AG04450 (cell line): ENCODE results near the gene LIF. TPM values are rescaled to one million over a fixed set of nuclear protein-coding genes. Genes with fewer than 3 reads are reported as not detected.
A peak's percentile ranks its signal among the peaks of the same experiment; 100 is the strongest.
"Not testable (repeated sequence)": the region's sequence is repeated elsewhere in the genome, so short reads cannot be mapped to it uniquely, and the experiment has no call there.

ENCODE experiments used
- CTCF ChIA-PET: fragments of 300-600, 350-600 bp; formaldehyde crosslinking; extraction: SDS; loops from one replicate; lab custom pipeline; 2022; ENCODE audit warnings: antibody characterized with exemption, inconsistent platforms; lab: Charles Lee
- POLR2A ChIA-PET: fragments of 350-600 bp; formaldehyde crosslinking; extraction: SDS; loops from one replicate; lab custom pipeline; 2021; ENCODE audit warnings: antibody characterized with exemption, inconsistent platforms; lab: Yijun Ruan, JAX
- DNase-seq: peaks from one replicate; pipeline ENCODE4 v3.0.0-alpha.2; 2011; ENCODE audit warnings: low read depth, low spot score
- H3K27ac ChIP-seq: one replicate; pipeline ENCODE4 v1.5.1; 2012; ENCODE audit warnings: low read depth, low read length, control low read depth
- H3K27me3 ChIP-seq: one replicate; pipeline ENCODE4 v1.6.0; 2012; ENCODE audit warnings: low read length; ENCODE audit not compliant: control insufficient read depth, insufficient read depth
- H3K4me3 ChIP-seq: 2 replicates; pipeline ENCODE4 v1.5.1; 2011; ENCODE audit warnings: mild to moderate bottlenecking, low read depth, low read length, control low read depth
- H3K9me3 ChIP-seq: 2 replicates; pipeline ENCODE4 v1.5.1; 2012; ENCODE audit warnings: low read length; ENCODE audit not compliant: control insufficient read depth, insufficient read depth
- polyA plus RNA-seq: library from polyadenylated mRNA; depleted of rRNA; stranded (reverse); fragments of >200 nt; gene quantifications from 2 replicates; pipeline ENCODE4 v1.2.3, GENCODE V29; 2011
- TF ChIP-seq, protein P1 (sequence below): IDR thresholded peaks from 2 replicates; pipeline ENCODE4 v1.5.1; 2011; ENCODE audit warnings: low read depth, low read length, control low read depth, inconsistent platforms

The LIF gene
- polyA plus RNA-seq, 1 experiment = 53.9 TPM

DNA sequence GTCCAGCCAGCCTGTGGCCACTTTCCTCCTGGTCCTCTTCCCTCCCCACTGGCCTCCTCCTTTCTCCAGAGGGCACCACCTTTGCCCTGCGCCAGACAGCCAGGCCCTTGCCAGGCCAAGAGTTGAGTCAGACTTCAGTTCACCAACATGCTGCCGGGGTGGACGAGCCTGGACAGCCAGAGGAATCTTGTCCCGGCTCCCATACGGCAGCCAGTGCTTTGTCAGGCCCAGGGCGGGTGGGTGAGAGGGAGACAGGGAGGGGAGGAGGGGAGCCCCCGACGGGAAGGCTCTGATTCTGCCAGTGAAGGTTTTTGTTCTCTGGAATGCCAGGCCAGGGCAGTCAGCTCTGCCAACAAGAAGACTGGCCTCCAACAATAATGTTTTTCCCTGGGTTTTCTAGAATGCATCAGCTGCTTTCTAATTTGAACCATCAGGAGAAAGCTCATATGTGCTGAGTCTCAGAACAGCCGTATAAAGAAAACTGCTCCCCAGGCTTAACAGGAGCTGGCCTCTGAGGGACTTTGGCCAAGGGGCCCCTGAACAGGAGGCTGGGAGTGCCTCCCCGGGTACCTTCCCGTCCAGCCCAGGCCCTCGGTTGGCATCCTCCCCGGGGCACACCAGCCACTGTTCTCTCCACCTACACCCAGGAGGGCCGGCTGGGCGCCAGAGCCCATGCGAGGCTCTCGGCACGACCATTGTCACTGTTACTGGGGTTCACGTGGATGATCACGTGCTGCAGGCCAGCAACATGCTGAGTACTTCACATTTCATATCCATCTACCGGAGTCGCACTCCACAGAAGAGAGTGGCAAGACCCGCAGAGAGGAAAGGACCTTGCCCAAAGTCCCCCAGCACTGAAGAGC is 28.6 kb downstream of the LIF start:
- Histone ChIP-seq H3K27me3 (no peaks in the 10 kb centered on the region), H3K9me3 (no peaks in the 10 kb centered on the region; the same call in 1 of the 2 replicates), H3K4me3 (no peak overlapping the region), H3K27ac (peak overlapping the region; percentile 39)
- ChIA-PET CTCF (no interaction called here), POLR2A (no interaction called here)
- DNase-seq = no peak
- TF ChIP-seq, protein P1, sequence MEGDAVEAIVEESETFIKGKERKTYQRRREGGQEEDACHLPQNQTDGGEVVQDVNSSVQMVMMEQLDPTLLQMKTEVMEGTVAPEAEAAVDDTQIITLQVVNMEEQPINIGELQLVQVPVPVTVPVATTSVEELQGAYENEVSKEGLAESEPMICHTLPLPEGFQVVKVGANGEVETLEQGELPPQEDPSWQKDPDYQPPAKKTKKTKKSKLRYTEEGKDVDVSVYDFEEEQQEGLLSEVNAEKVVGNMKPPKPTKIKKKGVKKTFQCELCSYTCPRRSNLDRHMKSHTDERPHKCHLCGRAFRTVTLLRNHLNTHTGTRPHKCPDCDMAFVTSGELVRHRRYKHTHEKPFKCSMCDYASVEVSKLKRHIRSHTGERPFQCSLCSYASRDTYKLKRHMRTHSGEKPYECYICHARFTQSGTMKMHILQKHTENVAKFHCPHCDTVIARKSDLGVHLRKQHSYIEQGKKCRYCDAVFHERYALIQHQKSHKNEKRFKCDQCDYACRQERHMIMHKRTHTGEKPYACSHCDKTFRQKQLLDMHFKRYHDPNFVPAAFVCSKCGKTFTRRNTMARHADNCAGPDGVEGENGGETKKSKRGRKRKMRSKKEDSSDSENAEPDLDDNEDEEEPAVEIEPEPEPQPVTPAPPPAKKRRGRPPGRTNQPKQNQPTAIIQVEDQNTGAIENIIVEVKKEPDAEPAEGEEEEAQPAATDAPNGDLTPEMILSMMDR = no peak

DNA sequence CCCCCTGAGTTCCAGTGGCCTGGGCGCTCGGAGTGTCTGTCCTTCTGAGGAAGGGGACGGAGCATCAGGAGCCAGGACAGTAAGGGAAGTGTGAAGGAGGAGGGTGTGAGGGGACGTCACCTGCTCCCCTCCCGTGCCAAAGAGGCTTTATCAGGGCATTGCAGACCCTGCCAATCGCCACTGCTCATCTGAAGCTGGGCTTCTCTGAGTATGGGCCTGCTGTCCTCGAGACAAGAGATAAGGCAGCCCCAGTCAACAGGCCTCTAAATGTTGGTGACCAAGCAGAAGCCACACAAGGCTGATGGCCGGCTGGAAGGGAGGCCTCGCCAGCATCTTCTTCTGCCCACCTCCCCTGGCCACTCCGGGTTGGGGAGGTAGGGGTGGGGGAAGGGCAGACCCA is 29.8 kb downstream of the LIF start:
- Histone ChIP-seq H3K27ac (no peak overlapping the region), H3K27me3 (no peaks in the 10 kb centered on the region), H3K9me3 (no peaks in the 10 kb centered on the region; the same call in 1 of the 2 replicates), H3K4me3 (no peak overlapping the region)
- DNase-seq = no peak
- ChIA-PET POLR2A (no interaction called here), CTCF (interaction anchor here (1.0 kb wide), 1 partner anchor 108 kb away, joined by 3 read pairs; no protein-coding TSS in a partner anchor)
- TF ChIP-seq, protein P1 = no peak

DNA sequence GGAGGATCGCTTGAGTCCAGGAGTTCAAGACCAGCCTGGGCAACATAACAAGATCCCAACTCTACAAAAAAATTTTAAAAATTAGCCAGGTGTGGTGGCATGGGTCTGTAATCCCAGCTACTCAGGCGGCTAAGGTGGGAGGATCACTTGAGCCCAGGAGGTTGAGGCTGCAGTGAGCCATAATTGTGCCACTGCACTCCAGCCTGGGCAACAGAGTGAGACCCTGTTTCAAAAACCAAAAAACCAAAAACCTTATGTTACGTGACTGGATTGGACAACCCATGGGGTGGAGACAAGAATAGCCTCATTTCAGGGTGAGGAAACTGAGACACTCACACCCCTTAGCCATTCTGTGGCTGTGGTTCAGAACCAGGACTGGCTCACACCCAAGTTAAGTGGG is 30.3 kb downstream of the LIF start:
- POLR2A ChIA-PET, DNase-seq, H3K9me3 ChIP-seq, H3K27me3 ChIP-seq, H3K4me3 ChIP-seq, H3K27ac ChIP-seq: not testable (repeated sequence)
- CTCF ChIA-PET = interaction anchor here (1.0 kb wide), 1 partner anchor 108 kb away, joined by 3 read pairs; no protein-coding TSS in a partner anchor

DNA sequence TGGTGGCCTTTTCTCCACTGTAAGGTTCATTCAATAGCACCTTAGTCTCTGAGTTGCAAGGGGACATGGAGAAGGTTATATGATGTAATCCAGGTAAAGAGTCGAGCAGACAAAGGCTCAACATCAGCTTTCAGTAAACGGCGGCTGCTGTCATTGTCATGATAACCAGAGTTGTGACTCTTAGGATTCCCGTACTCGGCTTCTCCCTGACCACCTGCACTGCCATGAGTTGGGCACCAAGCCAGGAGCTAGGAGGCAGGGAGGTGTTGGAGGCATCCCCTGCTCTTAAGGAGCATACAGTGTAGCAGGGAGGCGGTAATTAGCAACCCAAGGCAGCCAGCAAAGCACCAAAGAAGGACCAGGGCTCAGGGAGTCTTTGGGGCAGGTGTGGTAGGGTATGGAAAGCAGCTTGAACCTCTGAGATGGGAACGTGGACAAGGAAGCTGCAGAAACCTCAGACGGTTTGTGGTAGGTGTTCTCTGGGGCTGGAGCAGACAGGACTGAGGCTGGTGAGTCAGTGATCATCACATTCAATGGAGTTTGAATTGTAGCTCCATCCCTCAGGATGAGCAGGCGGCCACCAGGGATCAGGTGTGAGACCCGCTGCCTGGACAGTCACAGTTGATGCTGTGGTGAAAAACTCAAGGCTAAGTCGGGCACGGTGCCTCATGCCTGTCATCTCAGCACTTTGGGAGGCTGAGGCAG is 31.7 kb downstream of the LIF start:
- Histone ChIP-seq H3K27me3 (no peaks in the 10 kb centered on the region), H3K9me3 (peaks cover 6% of the 10 kb centered on the region; the same call in 1 of the 2 replicates), H3K4me3 (no peak overlapping the region), H3K27ac (no peak overlapping the region)
- TF ChIP-seq, protein P1 = no peak
- CTCF ChIA-PET = interaction anchor here (0.5 kb wide), 1 partner anchor 113 kb away, joined by 3 read pairs; no protein-coding TSS in a partner anchor
- POLR2A ChIA-PET = no interaction called here
- DNase-seq = no peak

DNA sequence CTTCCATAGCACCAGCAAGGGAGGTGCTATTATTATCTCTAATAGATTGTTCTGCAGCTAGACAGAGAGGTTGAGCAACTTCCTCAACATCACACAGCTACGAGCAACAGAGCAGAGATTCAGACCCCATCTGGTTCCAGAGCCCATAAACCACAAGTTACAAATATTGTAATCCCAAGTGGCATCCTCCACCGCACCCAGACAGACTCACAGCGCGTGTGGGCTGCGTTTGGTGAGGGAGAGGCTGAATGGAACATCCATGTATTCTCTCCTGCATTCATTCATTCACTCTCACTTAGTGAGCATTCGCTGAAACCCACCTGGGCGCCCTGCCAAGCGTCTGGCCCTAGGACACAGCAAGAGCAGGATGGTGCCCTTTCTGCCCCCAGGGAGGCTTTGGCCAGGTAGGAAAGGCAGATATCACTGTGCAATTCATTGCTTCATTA is 33.5 kb downstream of the LIF start:
- POLR2A ChIA-PET = interaction anchor here (0.9 to 1.4 kb wide), 3 partner anchors 17 to 40 kb away, joined by 3 to 8 read pairs (median 6); no protein-coding TSS in a partner anchor
- peak overlapping the region; percentile 84 for H3K27ac ChIP-seq
- H3K9me3 ChIP-seq = peaks cover 6% of the 10 kb centered on the region; the same call in 1 of the 2 replicates
- TF ChIP-seq, protein P1 = no peak
- no peak for DNase-seq
- H3K4me3 ChIP-seq = no peak overlapping the region
- CTCF ChIA-PET = no interaction called here
- no peaks in the 10 kb centered on the region for H3K27me3 ChIP-seq
